ENCODE measurements around the gene ACER3.
A peak's percentile ranks its signal among the peaks of the same experiment; 100 is the strongest.

Gene ACER3

DNA sequence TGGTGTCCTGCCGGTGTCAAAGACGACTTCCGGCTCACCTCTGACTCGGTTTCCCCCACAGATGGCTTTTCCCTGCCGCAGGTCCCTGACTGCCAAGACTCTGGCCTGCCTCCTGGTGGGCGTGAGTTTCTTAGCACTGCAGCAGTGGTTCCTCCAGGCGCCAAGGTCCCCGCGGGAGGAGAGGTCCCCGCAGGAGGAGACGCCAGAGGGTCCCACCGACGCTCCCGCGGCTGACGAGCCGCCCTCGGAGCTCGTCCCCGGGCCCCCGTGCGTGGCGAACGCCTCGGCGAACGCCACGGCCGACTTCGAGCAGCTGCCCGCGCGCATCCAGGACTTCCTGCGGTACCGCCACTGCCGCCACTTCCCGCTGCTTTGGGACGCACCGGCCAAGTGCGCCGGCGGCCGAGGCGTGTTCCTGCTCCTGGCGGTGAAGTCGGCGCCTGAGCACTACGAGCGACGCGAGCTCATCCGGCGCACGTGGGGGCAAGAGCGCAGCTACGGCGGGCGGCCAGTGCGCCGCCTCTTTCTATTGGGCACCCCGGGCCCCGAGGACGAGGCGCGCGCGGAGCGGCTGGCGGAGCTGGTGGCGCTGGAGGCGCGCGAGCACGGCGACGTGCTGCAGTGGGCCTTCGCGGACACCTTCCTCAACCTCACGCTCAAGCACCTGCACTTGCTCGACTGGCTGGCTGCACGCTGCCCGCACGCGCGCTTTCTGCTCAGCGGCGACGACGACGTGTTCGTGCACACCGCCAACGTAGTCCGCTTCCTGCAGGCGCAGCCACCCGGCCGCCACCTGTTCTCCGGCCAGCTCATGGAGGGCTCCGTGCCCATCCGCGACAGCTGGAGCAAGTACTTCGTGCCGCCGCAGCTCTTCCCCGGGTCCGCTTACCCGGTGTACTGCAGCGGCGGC is 179.0 kb downstream of the ACER3 start:
- TF ChIP-seq, protein P1, sequence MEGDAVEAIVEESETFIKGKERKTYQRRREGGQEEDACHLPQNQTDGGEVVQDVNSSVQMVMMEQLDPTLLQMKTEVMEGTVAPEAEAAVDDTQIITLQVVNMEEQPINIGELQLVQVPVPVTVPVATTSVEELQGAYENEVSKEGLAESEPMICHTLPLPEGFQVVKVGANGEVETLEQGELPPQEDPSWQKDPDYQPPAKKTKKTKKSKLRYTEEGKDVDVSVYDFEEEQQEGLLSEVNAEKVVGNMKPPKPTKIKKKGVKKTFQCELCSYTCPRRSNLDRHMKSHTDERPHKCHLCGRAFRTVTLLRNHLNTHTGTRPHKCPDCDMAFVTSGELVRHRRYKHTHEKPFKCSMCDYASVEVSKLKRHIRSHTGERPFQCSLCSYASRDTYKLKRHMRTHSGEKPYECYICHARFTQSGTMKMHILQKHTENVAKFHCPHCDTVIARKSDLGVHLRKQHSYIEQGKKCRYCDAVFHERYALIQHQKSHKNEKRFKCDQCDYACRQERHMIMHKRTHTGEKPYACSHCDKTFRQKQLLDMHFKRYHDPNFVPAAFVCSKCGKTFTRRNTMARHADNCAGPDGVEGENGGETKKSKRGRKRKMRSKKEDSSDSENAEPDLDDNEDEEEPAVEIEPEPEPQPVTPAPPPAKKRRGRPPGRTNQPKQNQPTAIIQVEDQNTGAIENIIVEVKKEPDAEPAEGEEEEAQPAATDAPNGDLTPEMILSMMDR (IDR thresholded peaks at IDR 0.05; ENCODE audit: control insufficient read depth, insufficient read depth, low read depth, low read length, missing control alignments) = peak; percentile 73
- DNase-seq (ENCODE audit: low read depth) = no peak
- peak overlapping the region; percentile 20 for H3K4me3 ChIP-seq (ENCODE audit: control insufficient read depth, low read depth, low read length)

DNA sequence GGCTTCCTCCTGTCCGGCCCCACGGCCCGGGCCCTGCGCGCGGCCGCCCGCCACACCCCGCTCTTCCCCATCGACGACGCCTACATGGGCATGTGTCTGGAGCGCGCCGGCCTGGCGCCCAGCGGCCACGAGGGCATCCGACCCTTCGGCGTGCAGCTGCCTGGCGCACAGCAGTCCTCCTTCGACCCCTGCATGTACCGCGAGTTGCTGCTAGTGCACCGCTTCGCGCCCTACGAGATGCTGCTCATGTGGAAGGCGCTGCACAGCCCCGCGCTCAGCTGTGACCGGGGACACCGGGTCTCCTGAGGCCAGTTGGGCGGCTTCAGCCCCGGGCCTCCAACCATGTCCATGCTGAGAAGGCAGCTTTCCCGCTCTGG is 179.7 kb downstream of the ACER3 start:
- TF ChIP-seq, protein P1 (IDR thresholded peaks at IDR 0.05; ENCODE audit: control insufficient read depth, insufficient read depth, low read depth, low read length, missing control alignments) = no peak
- no peak overlapping the region for H3K4me3 ChIP-seq (ENCODE audit: control insufficient read depth, low read depth, low read length)
- no peak for DNase-seq (ENCODE audit: low read depth)

- H3K4me3 ChIP-seq (ENCODE audit: control insufficient read depth, low read depth, low read length) = no peak overlapping the region
- DNase-seq (ENCODE audit: low read depth) = no peak
- TF ChIP-seq, protein P1 (IDR thresholded peaks at IDR 0.05; ENCODE audit: control insufficient read depth, insufficient read depth, low read depth, low read length, missing control alignments) = no peak
Measured at GRCh38 chr11:77040889-77041288, 180.2 kb downstream of the ACER3 start.

DNA sequence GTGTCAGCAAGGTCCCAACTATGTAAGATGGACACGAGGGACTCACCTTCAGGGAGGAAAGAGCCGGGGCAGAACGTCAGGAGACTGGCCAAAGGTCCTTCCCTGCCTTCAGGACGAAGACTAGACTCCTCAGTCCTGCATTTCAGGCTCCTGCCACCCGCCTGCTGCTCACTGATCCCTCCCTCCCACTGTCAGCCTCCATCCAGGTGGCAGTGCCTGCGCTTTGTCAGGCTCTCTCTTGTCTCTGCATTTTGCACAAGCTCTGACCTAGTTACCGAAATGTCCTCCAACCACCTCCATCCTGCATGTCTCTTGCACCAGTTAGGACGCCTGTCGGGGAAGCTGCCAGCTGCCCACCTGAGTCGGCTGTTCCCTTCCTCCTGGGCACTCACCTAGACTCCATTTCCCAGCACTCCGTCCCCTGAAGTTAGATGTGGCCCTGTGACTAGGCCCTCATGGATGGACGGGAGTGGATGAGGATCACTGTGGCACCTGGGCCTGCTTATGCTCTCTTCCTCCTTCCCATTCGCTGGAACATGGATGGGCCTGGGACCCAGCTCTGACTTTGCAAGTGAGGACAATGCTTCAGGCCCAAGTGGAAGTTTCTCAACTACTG is 181.5 kb downstream of the ACER3 start:
- TF ChIP-seq, protein P1 (IDR thresholded peaks at IDR 0.05; ENCODE audit: control insufficient read depth, insufficient read depth, low read depth, low read length, missing control alignments) = no peak
- no peak for DNase-seq (ENCODE audit: low read depth)
- H3K4me3 ChIP-seq (ENCODE audit: control insufficient read depth, low read depth, low read length) = no peak overlapping the region

GRCh38 chr11:77044356-77044755 is 183.6 kb downstream of the ACER3 start:
- H3K4me3 ChIP-seq (ENCODE audit: control insufficient read depth, low read depth, low read length) = no peak overlapping the region
- no peak for DNase-seq (ENCODE audit: low read depth)
- TF ChIP-seq, protein P1 (IDR thresholded peaks at IDR 0.05; ENCODE audit: control insufficient read depth, insufficient read depth, low read depth, low read length, missing control alignments) = no peak

GRCh38 chr11:77044886-77045285 is 184.2 kb downstream of the ACER3 start:
- no peak for DNase-seq (ENCODE audit: low read depth)
- TF ChIP-seq, protein P1 (IDR thresholded peaks at IDR 0.05; ENCODE audit: control insufficient read depth, insufficient read depth, low read depth, low read length, missing control alignments) = no peak

More at GRCh38 chr11:77044886-77045285, 184.2 kb downstream of the ACER3 start:
- no peak overlapping the region for H3K4me3 ChIP-seq (ENCODE audit: control insufficient read depth, low read depth, low read length)

All from AG09309 (cell line).